Right renal cortex interstitium (tissue), 3 donors: ENCODE results near the gene MRPL10. TPM values are rescaled to one million over a fixed set of nuclear protein-coding genes. Genes with fewer than 3 reads are reported as not detected.
"Not testable (repeated sequence)": the region's sequence is repeated elsewhere in the genome, so short reads cannot be mapped to it uniquely, and the experiment has no call there.

Source experiments
- DNase-seq, 3 donors: peaks; one replicate each; pipeline ENCODE4 v3.0.0-alpha.2; 2013; ENCODE audit warnings: low read depth in 3 of 3, low spot score in 2 of 3
- polyA plus RNA-seq, 3 donors: library from polyadenylated mRNA; unstranded; fragments of 120-200 nt; gene quantifications; one replicate each; pipeline ENCODE4 v1.2.1, GENCODE V29; 2013; ENCODE audit not compliant: insufficient read length in 3 of 3

The MRPL10 gene
- polyA plus RNA-seq, 3 donors: 55.6 to 57.8 (median 55.8) TPM

DNA sequence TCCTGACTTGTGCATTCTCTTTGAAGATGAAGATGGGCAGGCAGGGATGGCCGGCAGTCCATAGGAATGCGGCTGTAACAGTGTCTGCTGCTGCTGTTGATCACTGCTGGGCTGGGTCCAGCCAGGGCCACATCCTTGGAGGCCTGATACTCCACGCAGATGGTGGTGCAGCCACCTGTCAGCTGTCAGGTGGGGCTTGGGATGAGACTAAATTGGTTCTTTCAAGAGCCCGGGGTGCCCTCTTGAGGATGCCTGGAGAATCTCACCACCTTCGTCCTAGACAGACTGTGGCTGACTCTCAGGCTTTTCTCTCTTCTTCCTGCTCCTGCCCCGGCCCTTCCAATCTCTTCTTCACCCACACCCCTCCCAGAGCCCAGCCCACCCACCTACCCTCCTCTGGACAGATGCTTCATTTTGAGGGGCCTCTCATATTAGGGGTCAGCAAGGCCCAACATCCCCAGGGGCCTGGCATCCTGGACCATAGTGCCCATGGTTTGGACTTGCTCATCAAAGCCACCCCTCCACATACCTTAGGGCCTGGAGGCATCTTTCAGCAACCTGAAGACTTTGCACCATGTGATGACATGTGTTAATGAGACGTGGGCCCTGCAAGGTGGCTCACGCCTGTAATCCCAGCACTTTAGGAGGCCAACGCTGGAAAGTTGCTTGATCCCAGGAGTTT is 28.9 kb downstream of the MRPL10 start:
- DNase-seq: no peak

DNA sequence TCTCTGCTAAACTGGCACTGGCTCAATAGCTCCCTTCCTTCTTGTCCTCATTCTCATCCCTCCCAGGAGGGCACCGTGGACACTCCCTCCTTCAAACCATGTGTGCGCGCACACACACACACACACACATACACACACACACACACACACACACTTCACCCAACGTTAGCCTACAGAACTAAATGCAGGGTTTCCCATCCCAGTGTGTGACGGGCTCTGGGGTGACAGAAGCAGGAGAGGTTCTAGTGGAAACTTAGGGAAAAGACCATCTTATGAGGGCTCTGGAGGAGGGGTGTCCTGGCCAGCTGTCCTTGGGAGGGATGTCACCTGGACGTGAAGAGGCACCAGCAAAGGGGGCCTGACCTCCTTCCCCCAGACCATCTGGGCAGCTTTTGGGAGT is 29.4 kb downstream of the MRPL10 start:
- no peak for DNase-seq

DNA sequence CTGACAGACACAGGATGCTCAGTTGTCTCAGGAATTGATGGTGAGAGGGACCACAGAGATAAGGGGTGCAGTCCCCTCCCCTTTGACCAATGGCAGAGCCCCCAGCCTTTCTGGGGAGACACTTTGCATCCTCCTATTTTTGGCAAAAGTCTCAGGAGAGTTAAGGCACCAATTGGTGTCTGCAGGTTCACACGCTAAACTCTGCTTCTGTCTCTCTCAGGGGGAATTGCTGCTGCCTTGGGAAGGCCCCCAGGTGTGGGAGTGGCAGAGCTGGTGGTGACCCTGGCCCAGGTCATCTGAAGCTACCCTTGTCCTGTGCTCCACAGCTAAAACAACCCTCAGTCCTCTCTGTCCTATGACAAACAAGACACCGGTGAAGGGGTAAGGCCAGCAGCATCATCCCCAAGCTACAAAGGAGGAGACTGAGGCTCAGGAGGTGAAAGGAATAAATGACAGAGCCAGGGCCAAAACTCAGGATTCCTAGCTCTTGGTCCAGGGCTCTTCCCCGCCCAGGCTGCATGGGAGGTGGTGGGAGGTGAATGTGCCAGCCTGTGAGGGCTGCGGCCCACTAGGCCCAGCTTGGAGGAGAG is 30.1 kb downstream of the MRPL10 start:
- no peak for DNase-seq

DNA sequence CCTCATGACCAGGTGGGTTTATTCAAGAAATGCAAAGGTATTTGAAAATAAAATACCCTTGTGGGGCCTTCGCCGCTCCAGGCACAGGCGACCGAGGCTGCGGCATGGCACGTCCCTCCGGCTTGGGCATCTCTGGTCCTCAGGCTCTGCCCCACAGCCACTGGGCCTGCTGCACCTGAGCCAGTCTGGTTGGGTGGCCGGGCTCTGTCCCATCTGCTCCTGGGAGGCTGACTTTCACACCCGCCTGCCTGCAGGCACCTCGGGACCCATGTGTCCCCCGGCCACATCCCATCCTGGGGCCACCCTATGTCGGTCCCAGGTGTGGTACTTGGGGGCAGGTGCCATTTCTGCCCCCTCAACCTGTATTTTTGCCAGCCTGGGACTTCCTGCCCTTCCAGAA is 30.7 kb downstream of the MRPL10 start:
- DNase-seq: no peak

DNA sequence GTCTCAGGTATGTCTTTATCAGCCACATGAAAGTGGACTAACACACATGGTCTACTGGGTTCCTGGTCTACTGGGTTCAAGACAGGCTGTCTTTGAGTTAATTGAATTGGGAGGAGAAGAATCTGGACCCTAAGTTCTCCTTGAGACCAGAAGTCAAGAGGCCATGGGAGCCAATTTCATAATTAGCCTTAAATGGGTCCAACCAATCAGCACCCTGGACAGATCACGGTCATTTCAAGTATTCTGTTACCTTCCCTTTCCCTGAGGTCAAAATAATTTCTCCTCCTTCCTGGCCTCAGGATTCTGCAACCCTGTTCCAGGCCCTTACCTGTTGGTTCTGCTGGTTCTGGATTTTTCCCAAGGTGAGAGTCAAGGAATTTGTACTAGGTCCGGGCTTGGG is 33.5 kb downstream of the MRPL10 start:
- no peak for DNase-seq

DNA sequence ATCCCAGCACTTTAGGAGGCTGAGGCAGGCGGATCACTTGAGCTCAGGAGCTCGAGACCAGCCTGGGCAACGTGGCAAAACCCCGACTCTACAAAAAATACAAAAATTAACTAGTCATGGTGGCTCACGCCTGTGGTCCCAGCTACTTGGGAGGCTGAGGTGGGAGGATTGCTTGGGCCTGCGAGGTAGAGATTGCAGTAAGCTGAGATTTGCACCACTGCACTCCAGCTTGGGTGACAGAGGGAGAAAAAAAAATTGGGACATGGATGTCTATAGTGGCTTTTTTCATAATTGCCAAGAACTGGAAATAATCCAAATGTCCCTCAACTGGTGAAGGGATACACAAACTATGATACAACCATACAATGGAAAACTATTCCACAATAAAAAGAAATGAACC is 38.4 kb downstream of the MRPL10 start:
- DNase-seq: no peak

DNA sequence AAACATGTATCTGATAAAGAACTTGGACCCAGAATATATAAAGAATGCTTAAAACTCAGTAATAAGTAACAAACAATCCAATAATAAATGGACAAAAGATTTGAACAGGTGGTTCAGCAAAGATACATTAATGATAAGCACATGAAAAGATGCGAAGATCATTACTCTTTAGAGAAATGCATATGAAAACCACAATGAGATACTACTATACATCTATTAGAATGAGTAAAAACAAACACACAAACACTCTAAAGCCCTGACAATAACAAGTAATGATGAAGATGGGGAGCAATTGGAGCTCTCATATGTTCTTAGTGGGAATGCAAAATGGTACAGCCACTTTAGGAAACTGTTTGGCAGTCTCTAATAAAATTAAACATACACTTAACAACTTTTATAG is 38.9 kb downstream of the MRPL10 start:
- no peak for DNase-seq

DNA sequence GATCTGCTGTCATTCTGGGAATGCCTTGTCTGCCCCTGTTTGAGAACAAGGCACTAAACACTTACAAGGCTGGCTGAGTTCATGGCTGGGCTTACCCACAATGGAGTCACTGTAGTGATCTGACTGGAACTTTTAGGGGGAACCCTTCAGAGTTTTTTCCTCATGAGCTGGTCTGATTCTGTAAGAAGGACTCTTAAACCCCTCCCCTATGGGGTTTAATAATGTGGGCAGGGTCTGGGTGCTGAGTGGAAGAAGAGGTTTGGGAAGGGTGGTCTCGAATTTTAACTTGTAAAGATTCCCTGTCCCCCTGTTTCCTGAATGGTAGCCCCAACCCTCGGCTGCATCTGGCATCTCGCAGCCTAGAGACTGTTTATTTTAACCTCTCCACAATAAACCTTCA is 40.3 kb downstream of the MRPL10 start:
- no peak for DNase-seq

DNA sequence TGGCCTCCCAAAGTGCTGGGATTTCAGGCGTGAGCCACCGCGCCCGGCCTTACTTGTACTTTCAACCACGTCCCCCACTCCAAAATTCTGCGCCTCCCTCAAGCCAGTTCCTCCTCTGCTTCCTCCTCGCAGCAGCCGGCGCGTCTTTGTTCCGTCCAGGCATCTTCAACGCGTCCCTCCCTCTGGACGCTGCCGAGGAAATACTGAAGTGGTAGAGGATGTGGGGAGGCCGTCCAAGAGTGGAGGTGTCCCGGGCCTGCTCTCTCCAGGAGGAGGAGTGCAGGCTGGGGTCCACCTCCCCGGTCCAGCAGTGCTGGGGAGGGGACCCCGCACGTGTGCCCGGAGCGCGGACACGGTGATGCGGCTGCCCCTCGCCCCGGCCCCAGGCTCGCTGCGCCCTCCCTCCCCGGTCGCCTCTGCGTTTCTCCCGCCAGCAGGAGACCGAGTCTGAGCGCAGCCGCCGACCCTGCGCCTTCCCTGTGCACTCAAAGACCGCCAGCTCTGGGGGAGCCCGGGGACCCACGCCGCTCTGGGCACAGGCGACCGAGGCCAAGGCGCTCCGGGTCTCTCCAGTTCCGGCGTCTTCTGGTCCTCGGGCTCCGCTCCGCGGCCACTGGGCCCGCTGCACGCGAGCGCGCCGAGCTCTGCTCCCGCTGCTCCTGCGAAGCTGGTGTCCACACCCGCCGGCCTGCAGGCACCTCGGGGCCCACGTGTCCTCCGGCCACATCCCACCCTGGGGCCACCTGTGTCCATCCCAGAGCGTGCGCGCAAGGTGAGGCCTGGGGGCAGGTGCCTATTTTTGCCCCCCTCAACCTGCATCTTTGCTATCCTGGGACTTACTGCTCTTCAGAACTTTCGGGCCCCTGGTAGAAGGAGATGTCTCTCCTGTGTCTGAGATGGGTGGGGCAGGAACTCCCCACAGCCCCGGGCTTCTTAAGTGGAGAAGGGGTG is 41.5 kb downstream of the MRPL10 start:
- DNase-seq: peak in 1 of 3 donors; percentile 18

DNA sequence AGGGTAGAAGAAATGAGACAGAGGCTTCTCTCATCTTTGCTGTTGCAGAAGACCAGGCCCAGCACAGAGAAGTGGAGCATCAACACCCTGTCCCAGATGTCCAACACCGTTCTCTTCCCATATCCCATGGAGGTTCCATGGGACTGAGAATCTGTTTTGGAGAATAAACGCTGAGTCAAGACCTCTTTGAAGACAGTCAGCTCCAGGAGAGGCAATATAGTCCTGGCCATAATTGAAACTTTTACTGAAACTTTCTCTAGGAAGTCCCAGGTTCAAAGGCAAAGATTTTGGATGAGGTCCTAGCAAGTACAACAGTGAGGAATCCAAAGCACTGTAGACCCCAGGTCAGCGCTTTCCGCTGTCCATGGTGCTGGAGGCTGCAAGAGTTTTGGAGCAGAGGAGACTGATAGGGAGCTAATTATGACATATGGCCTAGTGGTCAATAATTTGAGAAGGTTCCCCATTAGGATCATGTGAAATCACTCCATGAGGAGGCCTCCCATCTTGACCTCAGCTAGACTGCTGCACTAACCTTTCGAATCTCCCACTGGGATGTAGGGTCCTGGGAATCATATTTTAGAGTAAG is 45.7 kb downstream of the MRPL10 start:
- peak; percentile 23 to 67 (median 27) for DNase-seq

DNA sequence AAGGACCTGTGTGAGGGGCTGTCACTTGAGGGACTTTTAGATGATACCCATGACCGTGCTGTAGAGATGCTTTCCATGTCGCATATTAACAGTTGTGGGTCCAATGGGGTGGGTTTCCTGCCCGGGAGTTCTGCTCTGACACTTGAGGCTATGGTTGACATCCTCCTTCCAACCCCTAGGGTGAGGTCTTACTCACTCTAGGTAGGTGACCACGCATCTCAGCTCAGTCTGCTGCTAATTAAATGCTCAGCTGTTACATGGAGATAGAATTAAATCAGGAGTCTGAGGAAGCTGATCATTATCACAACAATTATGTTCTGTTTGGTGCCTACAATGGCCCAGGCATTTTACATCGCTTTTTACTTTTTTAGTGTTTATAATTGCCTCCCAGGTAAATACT is 49.9 kb downstream of the MRPL10 start:
- DNase-seq: no peak

DNA sequence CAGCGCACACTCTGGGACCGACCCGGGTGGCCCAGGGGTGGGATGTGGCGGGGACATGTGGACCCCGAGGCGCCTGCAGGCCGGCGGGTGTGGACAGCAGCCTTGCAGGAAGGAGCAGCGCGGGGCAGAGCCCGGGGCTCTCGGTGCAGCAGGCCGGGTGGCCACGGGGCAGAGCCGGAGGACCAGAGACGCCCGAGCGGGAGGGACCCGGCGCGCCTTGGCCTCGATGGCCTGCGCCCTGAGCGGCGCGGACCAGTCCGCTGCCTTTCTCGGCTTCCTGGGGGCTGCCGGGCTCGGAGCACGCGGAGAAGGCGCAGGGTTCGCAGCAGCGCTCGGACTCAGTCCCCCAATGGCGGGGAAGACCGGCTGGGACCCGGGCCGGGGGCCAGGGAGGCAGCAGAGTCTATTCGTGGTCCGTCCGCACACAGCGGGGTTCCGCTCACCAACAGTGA is 53.1 kb downstream of the MRPL10 start:
- no peak for DNase-seq

DNA sequence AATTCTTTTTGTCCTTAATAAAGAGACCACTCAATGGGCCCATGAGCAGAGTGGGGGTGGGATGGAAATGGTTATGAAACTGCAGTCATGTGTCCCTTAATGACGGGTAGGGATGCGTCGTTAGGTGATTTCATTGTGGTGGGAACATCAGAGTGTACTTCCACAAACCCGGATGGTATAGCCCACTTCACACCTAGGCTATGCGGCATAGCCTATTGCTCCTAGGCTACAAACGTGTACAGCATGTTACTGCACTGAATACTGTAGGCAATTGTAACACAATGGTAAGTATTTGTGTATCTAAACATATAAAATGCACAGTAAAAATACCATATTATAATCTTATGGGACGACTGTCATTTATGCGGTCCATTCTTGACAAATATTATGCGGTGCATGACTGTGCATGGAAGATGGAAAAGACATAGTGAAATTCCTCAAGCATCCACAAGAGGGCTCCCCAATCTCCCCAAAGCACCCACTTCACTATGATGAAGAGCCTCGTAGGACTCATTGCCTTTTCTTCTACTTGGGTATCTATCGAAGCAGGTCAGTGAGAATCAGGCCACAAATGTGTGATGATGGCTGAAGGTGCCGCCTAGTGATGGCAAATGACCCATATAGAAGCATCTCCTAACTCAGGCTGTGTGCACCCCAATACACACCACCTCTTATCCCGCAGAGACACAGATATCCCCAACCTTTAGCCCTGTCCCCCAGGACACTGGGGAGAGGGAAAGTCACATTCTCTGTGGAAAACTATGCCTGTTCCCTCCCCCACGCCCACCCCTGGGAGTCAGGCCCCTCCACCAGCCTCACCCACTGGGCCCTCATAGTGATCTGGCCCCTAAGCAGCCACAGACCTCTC is 54.8 kb downstream of the MRPL10 start:
- no peak for DNase-seq

DNA sequence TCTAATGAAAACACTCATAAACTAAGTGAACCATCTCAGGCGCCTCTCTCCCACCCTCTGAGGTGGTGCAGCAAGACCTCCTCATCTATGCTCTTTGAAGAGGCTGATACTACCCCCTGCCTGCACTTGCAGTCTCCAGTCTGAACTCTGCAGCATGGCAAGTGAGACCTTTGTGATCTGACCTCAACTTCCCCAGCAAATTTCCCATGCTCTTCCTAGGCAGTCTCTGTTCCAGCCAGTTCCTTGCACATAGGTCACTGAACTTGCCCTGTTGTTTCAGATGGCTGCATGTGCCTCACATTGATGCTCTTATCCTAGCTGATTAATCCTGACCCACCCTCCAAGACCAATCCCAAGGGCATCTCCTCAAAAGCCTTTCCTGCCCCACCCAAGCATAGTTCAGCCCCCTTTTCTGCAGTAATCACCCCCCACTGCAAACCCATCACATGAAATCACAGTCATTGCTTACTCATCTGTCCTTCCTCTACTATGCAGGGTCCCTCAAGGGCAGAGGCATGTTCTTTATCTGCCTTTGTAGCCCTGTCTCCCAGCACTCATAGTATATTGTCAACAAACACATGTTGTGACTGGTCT is 56.3 kb downstream of the MRPL10 start:
- no peak for DNase-seq

DNA sequence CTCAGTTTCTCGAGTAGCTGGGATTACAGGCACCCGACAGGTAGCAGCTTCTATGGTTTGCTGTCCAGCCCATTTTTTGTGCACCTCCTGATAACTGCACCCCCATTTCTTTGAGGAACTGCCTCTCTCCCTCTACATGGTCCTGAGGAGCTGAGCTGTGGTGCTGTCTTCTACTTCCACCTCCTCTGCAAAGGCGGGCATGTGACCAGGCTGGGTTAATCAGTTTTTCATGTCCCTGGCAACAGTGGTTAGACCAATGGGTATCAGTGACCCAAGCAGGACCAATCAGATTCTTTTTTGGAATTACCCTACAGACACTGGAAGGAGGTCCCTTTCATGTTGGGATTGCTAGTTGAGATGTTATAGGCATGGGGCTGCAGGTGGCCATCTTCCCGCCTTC is 57.0 kb downstream of the MRPL10 start:
- DNase-seq: no peak

DNA sequence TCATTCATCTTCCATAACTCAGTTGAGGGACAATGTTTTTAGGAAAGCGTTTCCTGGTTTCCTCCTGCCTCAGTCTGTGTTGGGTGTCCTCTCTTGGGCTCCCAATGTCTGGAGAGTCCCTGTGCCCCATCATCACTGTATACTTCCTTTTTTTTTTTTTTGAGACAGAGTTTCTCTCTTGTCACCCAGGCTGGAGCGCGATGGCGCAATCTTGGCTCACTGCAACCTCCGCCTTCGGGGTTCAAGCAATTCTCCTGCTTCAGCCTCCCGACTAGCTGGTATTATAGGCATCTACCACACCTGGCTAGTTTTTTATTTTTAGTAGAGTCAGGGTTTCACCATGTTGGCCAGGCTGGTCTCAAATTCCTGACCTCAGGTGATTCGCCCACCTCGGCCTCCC is 57.7 kb downstream of the MRPL10 start:
- not testable (repeated sequence) for DNase-seq
